GM23248 (cell line): ENCODE results near the gene SMYD3. TPM values are rescaled to one million over a fixed set of nuclear protein-coding genes. Genes with fewer than 3 reads are reported as not detected.
A peak's percentile ranks its signal among the peaks of the same experiment; 100 is the strongest.

Experiments
- DNase-seq: peaks from one replicate; pipeline ENCODE4 v3.0.0-alpha.2; 2015
- H2AFZ ChIP-seq: fragments of 200-600 bp; sonication (generic); 2 replicates; pipeline ENCODE4 v1.6.1; 2016; ENCODE audit warnings: antibody characterized with exemption
- H3F3A ChIP-seq: fragments of 200-600 bp; sonication (generic); 2 replicates; pipeline ENCODE4 v1.6.1; 2016; ENCODE audit warnings: mild to moderate bottlenecking, antibody characterized with exemption, mixed run types; ENCODE audit not compliant: insufficient read depth
- H3K27ac ChIP-seq: fragments of 200-600 bp; sonication (generic); 2 replicates; pipeline ENCODE4 v1.5.1; 2016; ENCODE audit warnings: mild to moderate bottlenecking
- H3K27me3 ChIP-seq: fragments of 200-600 bp; sonication (generic); replicated peaks from 2 replicates; pipeline ENCODE4 v1.6.1; 2016; ENCODE audit warnings: mild to moderate bottlenecking; ENCODE audit not compliant: insufficient read depth
- H3K36me3 ChIP-seq: fragments of 200-600 bp; sonication (generic); 2 replicates; pipeline ENCODE4 v1.6.1; 2016; ENCODE audit warnings: low read depth, mild to moderate bottlenecking
- H3K4me1 ChIP-seq: fragments of 200-600 bp; sonication (generic); 2 replicates; pipeline ENCODE4 v1.6.1; 2016; ENCODE audit warnings: mild to moderate bottlenecking; ENCODE audit not compliant: insufficient read depth
- H3K4me2 ChIP-seq: fragments of 200-600 bp; sonication (generic); one replicate; pipeline ENCODE4 v1.6.1; 2016; ENCODE audit warnings: mild to moderate bottlenecking; ENCODE audit not compliant: unreplicated experiment
- H3K4me3 ChIP-seq: fragments of 200-600 bp; sonication (generic); 2 replicates; pipeline ENCODE4 v1.5.1; 2016; ENCODE audit warnings: mild to moderate bottlenecking
- H3K79me2 ChIP-seq: fragments of 200-600 bp; sonication (generic); 2 replicates; pipeline ENCODE4 v1.6.1; 2016; ENCODE audit warnings: mild to moderate bottlenecking; ENCODE audit not compliant: insufficient read depth
- H3K9ac ChIP-seq: fragments of 200-600 bp; sonication (generic); 2 replicates; pipeline ENCODE4 v1.6.1; 2016; ENCODE audit warnings: mild to moderate bottlenecking
- H3K9me2 ChIP-seq: fragments of 200-600 bp; sonication (generic); 2 replicates; pipeline ENCODE4 v1.6.1; 2016; ENCODE audit warnings: mixed run types, mild to moderate bottlenecking, moderate library complexity; ENCODE audit not compliant: insufficient read depth
- H3K9me3 ChIP-seq: fragments of 200-600 bp; sonication (generic); one replicate; pipeline ENCODE4 v1.6.1; 2017; ENCODE audit warnings: low read depth
- H4K20me1 ChIP-seq: fragments of 200-600 bp; sonication (generic); 2 replicates; pipeline ENCODE4 v1.6.0; 2016; ENCODE audit not compliant: insufficient read depth
- EZH2 ChIP-seq: fragments of 200-600 bp; sonication (generic); IDR thresholded peaks from 2 replicates; pipeline ENCODE4 v1.6.1; 2018; ENCODE audit warnings: antibody characterized with exemption, mild to moderate bottlenecking; ENCODE audit not compliant: insufficient read depth, poor library complexity, severe bottlenecking
- EZH2phosphoT487 ChIP-seq: fragments of 200-600 bp; sonication (generic); IDR thresholded peaks from 2 replicates; pipeline ENCODE4 v1.6.1; 2018; ENCODE audit warnings: antibody characterized with exemption, moderate library complexity, mild to moderate bottlenecking, low read depth; ENCODE audit not compliant: insufficient read depth
- WGBS, 2 experiments: methylation state at CpG; one replicate each; pipeline ENCODE4 v1.1.6; 2015 to 2017; ENCODE audit warnings: low lambda C conversion rate in 2 of 2, low coverage in 1 of 2; ENCODE audit errors: missing lambda C conversion rate in 2 of 2; 5-methylcytosine and 5-hydroxymethylcytosine counted together
- in situ Hi-C: fragments of 300-500 bp; cut with MboI; formaldehyde crosslinking; loops from 2 replicates; pipeline ENCODE4 v1.15.0; 2020
- polyA plus RNA-seq: library from polyadenylated mRNA; unstranded; fragments of >200 nt; fragmentation: Nextera tagmentation; extraction: Ambion mirVana; gene quantifications from 2 replicates; pipeline ENCODE4 v1.2.1, GENCODE V29; 2016
- total RNA-seq: library from RNA; depleted of rRNA; stranded (reverse); fragments of >200 nt; shearing (Covaris generic); gene quantifications from 2 replicates; pipeline ENCODE4 v1.2.3, GENCODE V29; 2014

Gene SMYD3
- total and polyA plus RNA-seq, 2 experiments from 2014 or later, result 32.1 to 44.8 TPM

DNA sequence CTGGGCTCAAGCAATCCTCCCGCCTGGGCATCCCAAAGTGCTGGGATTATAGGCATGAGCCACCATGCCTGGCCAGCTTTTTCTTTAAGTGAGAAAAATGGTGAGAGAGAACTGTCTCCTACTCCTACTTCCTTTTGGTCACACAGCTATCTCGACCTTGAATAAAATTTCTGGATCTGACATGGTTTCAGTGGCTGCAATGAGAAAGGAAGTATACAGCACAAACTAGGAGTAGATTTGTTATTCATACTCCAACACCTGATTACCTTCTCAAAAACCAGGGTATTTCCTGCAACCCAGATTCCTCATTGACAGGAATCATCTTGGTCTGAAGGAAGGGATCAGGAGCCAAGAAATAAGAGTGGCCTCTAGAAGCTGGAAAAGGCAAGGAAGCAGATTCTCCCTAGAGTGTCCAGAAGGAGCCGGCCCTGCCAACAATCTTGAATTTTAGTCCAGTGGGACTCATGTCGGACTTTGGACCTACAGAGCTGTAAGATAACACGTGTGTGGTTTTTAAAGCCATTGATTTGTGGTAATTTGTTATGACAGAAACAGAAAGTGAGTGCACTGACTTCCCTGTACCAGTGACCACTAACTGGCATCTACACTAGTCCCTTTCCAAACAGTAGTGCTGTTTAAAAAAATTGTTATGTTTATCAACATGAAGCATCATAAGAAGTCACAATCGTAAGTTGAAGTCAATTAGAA lies 516.6 kb downstream of the SMYD3 start:
- 92 to 96% methylated on average over 6 of the region's 6 CpGs for WGBS, 2 experiments
- no peak for DNase-seq
- Histone ChIP-seq H3K4me1 (peaks cover 22% of the 10 kb centered on the region), H3K9ac (no peak overlapping the region), H3K9me3 (no peaks in the 10 kb centered on the region), H3K4me2 (no peak overlapping the region), H2AFZ (no peak overlapping the region), H4K20me1 (no peaks in the 10 kb centered on the region), H3K27ac (no peak overlapping the region), H3K36me3 (no peaks in the 10 kb centered on the region), H3K4me3 (no peak overlapping the region), H3F3A (peaks cover 25% of the 10 kb centered on the region), H3K9me2 (no peaks in the 10 kb centered on the region), H3K79me2 (no peaks in the 10 kb centered on the region), H3K27me3 (no peaks in the 10 kb centered on the region)
- TF ChIP-seq EZH2, result no peak
- no peak for TF ChIP-seq EZH2phosphoT487
- in situ Hi-C loops, result no loop called here

DNA sequence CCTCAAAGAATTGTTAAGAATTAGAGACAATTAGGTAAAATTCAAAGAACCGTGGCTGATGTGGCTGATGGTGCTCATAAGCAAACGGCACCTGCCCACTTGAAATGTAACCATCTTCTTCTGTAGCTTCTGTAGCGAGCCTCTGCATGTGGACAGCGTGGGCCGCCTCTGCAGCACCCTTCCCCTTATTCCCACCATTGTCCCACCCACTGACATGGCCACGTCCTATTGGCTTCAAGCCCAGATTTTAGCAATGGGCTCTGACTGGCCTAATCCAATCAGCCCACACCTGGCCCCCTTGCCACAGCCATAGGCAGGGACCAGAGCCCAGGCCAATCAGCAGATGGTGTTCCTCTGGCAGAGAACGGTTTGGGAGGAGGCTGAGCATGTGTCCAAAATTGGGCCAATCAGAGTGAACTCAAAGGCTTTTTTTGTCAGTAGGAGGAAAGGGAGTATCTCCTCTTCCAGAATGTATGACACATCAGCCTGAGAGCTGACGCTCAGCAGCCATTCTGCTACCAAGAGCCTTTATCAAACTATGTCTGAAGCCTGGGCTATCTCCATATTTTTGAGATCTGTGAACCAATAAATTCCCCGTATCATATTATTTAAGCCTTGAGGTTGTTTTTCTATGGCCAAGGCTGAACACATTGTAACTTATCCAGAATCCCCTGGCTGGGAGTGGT lies 518.5 kb downstream of the SMYD3 start:
- no peak for TF ChIP-seq EZH2
- no peak for TF ChIP-seq EZH2phosphoT487
- Histone ChIP-seq H3K9ac (no peak overlapping the region), H3K36me3 (no peaks in the 10 kb centered on the region), H3K27me3 (no peaks in the 10 kb centered on the region), H3K9me3 (no peaks in the 10 kb centered on the region), H2AFZ (no peak overlapping the region), H3K4me1 (peaks cover 22% of the 10 kb centered on the region), H3K4me3 (no peak overlapping the region), H3K79me2 (no peaks in the 10 kb centered on the region), H3K4me2 (no peak overlapping the region), H3K9me2 (no peaks in the 10 kb centered on the region), H3F3A (peaks cover 25% of the 10 kb centered on the region), H4K20me1 (no peaks in the 10 kb centered on the region), H3K27ac (no peak overlapping the region)
- 92 to 94% methylated on average over 9 of the region's 9 CpGs for WGBS, 2 experiments
- DNase-seq, result no peak
- in situ Hi-C loops, result no loop called here

DNA sequence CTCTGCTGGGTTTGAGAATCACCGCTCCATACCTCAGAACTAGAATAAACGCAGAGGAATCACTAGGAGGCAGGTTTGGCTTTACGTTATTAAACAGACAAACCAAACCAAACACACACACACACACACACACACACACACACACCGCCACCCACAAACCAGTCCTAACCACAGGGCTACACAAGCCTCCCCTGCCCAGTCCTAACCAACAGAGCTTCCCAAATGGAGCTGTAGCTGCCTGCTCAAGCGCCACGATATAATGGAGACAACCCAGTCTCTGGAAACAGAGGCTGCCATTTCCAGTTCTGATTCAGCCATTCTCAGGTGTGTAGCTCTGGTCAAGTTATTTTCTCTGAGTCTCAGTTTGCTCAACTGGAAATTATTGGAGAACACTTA lies 519.1 kb downstream of the SMYD3 start:
- Histone ChIP-seq H3K9me3 (no peaks in the 10 kb centered on the region), H3K27ac (no peak overlapping the region), H4K20me1 (no peaks in the 10 kb centered on the region), H3K9me2 (no peaks in the 10 kb centered on the region), H3K9ac (no peak overlapping the region), H3K4me2 (no peak overlapping the region), H3F3A (peaks cover 25% of the 10 kb centered on the region), H3K4me3 (no peak overlapping the region), H3K27me3 (no peaks in the 10 kb centered on the region), H3K79me2 (no peaks in the 10 kb centered on the region), H3K4me1 (peaks cover 22% of the 10 kb centered on the region), H2AFZ (no peak overlapping the region), H3K36me3 (no peaks in the 10 kb centered on the region)
- no peak for DNase-seq
- in situ Hi-C loops, result no loop called here
- 99 to 100% methylated on average over 6 of the region's 6 CpGs for WGBS, 2 experiments
- no peak for TF ChIP-seq EZH2

DNA sequence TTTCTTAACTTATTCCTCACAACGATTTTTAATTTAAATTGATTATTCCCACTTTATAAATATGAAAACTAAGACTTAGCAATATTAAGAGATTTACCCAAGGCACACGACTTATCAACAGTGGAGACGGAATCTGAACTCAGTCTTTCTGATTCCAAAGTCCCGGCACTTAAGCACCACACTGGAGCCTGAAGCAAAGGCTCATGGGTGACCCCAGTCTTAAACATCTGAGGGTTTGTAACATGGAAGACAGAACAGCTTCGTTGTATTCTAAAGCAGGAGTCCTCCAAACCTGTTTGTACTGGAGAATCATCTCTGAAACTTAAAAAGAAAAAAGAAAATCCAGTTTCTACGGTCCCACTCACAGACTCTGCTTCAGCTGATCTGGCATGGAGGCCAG lies 519.5 kb downstream of the SMYD3 start:
- Histone ChIP-seq H3K9me2 (no peaks in the 10 kb centered on the region), H2AFZ (no peak overlapping the region), H3F3A (peaks cover 25% of the 10 kb centered on the region), H3K9me3 (no peaks in the 10 kb centered on the region), H3K4me2 (peak overlapping the region; percentile 76), H3K4me3 (no peak overlapping the region), H3K79me2 (no peaks in the 10 kb centered on the region), H3K4me1 (peaks cover 22% of the 10 kb centered on the region), H3K27ac (0 out of 2 replicates have a peak overlapping the region, but pooled peaks have one; percentile 70), H3K9ac (no peak overlapping the region), H4K20me1 (no peaks in the 10 kb centered on the region), H3K27me3 (no peaks in the 10 kb centered on the region), H3K36me3 (no peaks in the 10 kb centered on the region)
- no peak for TF ChIP-seq EZH2
- no peak for TF ChIP-seq EZH2phosphoT487
- 76 to 79% methylated on average over 6 of the region's 6 CpGs for WGBS, 2 experiments
- in situ Hi-C loops, result no loop called here
- DNase-seq, result no peak
